ENCODE measurements around the gene KCNQ5.

DNA sequence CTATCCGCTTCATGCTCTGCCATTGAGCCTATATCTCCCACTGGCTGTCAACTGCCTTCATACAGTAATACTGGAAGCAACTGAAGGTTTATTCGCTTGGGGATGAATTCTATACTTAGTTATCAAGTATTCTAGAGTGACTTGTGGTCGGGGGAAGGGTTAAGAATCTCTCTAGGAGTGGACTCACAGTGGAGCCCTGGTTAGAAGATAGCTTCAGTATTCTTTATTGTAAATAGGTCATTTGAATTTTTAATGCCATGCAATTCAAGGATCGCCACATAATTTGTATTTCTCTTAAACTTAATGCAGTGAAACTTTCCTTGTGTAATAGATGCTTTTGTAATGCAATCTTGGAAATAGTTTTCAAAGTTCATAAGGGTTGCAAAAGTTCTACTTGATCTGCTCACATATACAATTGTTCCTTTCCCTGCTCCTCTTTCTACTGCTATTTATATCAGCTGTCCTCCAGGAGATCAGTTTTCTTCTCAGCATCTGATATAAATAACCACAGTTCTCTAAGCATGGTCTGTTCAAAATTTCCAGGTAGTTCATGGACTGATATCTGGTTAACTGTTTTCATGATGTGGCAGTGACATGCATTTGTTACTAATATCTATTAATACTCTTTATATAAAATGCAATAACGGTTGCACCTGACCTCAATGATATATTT, 120.3 kb downstream of the KCNQ5 start:
- TF ChIP-seq, protein P1, sequence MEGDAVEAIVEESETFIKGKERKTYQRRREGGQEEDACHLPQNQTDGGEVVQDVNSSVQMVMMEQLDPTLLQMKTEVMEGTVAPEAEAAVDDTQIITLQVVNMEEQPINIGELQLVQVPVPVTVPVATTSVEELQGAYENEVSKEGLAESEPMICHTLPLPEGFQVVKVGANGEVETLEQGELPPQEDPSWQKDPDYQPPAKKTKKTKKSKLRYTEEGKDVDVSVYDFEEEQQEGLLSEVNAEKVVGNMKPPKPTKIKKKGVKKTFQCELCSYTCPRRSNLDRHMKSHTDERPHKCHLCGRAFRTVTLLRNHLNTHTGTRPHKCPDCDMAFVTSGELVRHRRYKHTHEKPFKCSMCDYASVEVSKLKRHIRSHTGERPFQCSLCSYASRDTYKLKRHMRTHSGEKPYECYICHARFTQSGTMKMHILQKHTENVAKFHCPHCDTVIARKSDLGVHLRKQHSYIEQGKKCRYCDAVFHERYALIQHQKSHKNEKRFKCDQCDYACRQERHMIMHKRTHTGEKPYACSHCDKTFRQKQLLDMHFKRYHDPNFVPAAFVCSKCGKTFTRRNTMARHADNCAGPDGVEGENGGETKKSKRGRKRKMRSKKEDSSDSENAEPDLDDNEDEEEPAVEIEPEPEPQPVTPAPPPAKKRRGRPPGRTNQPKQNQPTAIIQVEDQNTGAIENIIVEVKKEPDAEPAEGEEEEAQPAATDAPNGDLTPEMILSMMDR (IDR thresholded peaks at IDR 0.05) = no peak
- TF ChIP-seq TEAD4 (CRISPR knock-in tag; IDR thresholded peaks at IDR 0.05) = no peak
- TF ChIP-seq, protein P2, sequence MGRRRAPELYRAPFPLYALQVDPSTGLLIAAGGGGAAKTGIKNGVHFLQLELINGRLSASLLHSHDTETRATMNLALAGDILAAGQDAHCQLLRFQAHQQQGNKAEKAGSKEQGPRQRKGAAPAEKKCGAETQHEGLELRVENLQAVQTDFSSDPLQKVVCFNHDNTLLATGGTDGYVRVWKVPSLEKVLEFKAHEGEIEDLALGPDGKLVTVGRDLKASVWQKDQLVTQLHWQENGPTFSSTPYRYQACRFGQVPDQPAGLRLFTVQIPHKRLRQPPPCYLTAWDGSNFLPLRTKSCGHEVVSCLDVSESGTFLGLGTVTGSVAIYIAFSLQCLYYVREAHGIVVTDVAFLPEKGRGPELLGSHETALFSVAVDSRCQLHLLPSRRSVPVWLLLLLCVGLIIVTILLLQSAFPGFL (CRISPR knock-in tag; IDR thresholded peaks at IDR 0.05; ENCODE audit: borderline replicate concordance) = no peak
- TF ChIP-seq FOXP1 (CRISPR knock-in tag; IDR thresholded peaks at IDR 0.05; ENCODE audit: borderline replicate concordance) = no peak
- TF ChIP-seq, protein P3, sequence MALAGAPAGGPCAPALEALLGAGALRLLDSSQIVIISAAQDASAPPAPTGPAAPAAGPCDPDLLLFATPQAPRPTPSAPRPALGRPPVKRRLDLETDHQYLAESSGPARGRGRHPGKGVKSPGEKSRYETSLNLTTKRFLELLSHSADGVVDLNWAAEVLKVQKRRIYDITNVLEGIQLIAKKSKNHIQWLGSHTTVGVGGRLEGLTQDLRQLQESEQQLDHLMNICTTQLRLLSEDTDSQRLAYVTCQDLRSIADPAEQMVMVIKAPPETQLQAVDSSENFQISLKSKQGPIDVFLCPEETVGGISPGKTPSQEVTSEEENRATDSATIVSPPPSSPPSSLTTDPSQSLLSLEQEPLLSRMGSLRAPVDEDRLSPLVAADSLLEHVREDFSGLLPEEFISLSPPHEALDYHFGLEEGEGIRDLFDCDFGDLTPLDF (CRISPR knock-in tag; IDR thresholded peaks at IDR 0.05) = no peak
- TF ChIP-seq CREB1 (CRISPR knock-in tag; IDR thresholded peaks at IDR 0.05) = no peak

Data from WTC11 (cell line).